SK-N-MC (cell line): ENCODE measurements around the gene TPD52L2.
A peak's percentile ranks its signal among the peaks of the same experiment; 100 is the strongest.
"Not testable (repeated sequence)": the region's sequence is repeated elsewhere in the genome, so short reads cannot be mapped to it uniquely, and the experiment has no call there.

Experiments used
- DNase-seq: peaks from one replicate; pipeline ENCODE4 v3.0.0-alpha.2; 2011; ENCODE audit warnings: low read depth, low spot score
- H3K27ac ChIP-seq: fragments of 200-600 bp; sonication (generic); 2 replicates; pipeline ENCODE4 v1.5.1; 2016; ENCODE audit warnings: mixed run types
- H3K36me3 ChIP-seq: fragments of 200-600 bp; sonication (generic); 2 replicates; pipeline ENCODE4 v1.6.1; 2017; ENCODE audit warnings: antibody characterized with exemption, low read length, mixed read lengths; ENCODE audit not compliant: insufficient read depth
- H3K4me3 ChIP-seq: fragments of 200-600 bp; sonication (generic); 2 replicates; pipeline ENCODE4 v1.5.1; 2016
- H3K9ac ChIP-seq: fragments of 200-600 bp; sonication (generic); 2 replicates; pipeline ENCODE4 v1.8.0; 2017; ENCODE audit warnings: mixed run types, mixed read lengths; ENCODE audit not compliant: insufficient read length
- H3K9me3 ChIP-seq: fragments of 200-600 bp; sonication (generic); 2 replicates; pipeline ENCODE4 v1.6.1; 2017; ENCODE audit warnings: low read depth, mild to moderate bottlenecking, antibody characterized with exemption, low read length, moderate library complexity, mixed read lengths
- EZH2 ChIP-seq: fragments of 200-600 bp; sonication (generic); IDR thresholded peaks from one replicate; pipeline ENCODE4 v1.6.1; 2017; ENCODE audit warnings: antibody characterized with exemption
- FOXP2 ChIP-seq: optimal IDR thresholded peaks from 2 replicates; pipeline ENCODE3; 2011; ENCODE audit warnings: mild to moderate bottlenecking, moderate library complexity; ENCODE audit not compliant: insufficient read depth; ENCODE audit errors: extremely low read length, control extremely low read depth
- POLR2AphosphoS5 ChIP-seq: IDR thresholded peaks from 2 replicates; pipeline ENCODE4 v1.6.1; 2012; ENCODE audit warnings: mild to moderate bottlenecking, low read depth, low read length, borderline replicate concordance

Gene TPD52L2

DNA sequence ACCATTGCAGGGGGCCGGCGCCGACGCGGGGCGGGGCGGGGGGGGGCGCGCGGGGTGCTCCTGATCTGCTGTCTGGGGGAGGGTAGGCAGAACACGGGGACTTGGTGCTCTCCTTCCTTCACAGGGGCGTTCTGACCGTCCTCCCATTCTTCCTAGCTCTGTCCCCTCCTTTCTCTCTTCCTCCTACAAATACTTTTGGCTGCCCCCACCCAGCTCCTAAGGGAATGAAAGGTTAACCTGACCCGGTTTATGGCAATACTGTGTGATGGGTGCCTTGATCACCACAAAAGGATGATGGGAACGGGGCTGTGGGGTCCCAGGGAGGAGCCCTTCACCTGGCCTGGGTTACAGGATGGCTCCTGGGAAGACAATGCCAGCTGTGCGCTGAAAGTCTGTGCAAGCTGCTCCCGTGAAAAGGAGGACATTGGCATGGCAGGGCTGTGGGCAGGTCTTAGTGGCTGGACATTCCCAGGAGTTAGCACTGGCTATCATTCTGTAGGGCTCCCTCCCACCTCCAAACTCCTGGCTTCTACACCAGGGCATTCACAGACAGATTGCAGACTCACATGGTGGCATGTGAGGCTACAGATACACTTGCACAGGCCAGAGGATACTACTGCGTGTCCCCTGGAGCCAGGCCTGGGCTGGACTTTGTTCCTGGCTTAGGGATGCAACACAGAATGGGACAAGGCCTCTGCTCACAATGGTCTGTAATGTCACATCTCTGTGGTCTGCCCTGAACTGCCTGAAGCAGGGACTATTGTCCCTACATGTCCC lies 1.9 kb upstream of the TPD52L2 start:
- H3K9ac ChIP-seq: no peak overlapping the region

DNA sequence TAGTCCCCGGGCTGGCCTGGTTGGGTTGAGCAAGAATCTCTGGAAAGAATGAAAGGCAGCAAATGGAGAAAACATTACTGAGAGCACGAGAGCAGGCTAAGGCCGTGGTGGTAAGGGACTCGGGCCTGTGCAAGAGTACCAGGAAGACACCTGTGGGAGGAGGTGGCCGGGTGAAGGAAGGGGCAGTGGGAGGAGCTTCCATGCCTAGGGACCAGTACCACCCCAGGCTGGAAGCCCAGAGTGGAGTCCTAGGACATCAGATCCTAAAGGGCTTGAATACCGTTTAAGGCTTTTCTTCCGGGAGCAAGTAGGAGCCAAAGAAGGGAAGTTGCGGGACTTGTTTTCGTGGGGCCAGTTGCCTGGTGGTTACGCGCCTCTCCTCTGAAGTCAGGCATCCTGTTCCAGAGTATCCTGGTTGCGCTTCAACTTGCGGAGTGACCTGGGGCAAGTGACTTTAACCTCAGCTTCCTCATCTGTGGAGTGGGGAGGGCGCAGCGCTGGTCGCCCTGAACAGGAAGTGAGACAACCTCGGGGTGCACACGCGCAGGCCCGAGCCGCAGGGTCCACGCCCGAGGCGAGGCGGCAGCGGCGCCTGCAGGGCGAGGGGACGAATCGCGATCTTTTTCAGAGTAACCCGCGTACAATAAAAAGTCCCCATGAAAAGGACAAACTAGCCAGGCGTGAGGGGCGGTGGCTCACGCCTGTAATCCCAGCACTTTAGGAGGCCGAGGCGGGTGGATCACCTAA lies 1.1 kb upstream of the TPD52L2 start:
- Histone ChIP-seq H3K4me3 (peak overlapping the region; percentile 98), H3K36me3 (peaks cover 3% of the 10 kb centered on the region; the same call in 1 of the 2 replicates), H3K27ac (no peak overlapping the region), H3K9me3 (no peaks in the 10 kb centered on the region), H3K9ac (peak overlapping the region; percentile 52)
- no peak for DNase-seq
- no peak for TF ChIP-seq FOXP2

More for the DNA sequence above, 1.9 kb upstream of the TPD52L2 start:
- TF ChIP-seq EZH2 (no peak), FOXP2 (no peak), POLR2AphosphoS5 (no peak)
- Histone ChIP-seq H3K27ac (no peak overlapping the region), H3K36me3 (no peaks in the 10 kb centered on the region; the same call in 1 of the 2 replicates), H3K4me3 (no peak overlapping the region), H3K9me3 (no peaks in the 10 kb centered on the region)
- no peak for DNase-seq

DNA sequence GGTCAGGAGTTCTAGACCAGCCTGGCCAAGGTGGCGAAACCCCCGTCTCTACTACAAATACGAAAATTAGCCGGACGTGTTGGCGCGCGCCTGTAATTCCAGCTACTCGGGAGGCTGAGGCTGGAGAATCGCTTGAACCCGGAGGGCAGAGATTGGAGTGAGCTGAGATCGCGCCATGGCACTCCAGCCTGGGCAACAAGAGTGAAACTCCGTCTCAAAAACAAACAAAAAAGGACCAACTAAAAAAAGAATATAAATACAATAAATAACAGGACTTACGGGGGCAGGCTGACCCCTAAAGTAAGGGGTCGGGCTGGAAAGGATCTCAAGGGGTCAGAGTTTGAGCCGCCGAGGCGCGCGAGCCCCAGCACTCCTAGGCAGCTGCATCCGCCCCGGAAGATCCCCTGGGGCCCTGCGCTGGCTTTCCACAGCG lies 509 bp upstream of the TPD52L2 start:
- no peak overlapping the region for H3K27ac ChIP-seq
- TF ChIP-seq POLR2AphosphoS5: no peak
- TF ChIP-seq EZH2: no peak
- no peak for TF ChIP-seq FOXP2
- DNase-seq: no peak
- H3K9ac ChIP-seq: peak overlapping the region; percentile 52
- peaks cover 9% of the 10 kb centered on the region; the same call in 1 of the 2 replicates for H3K36me3 ChIP-seq
- H3K9me3 ChIP-seq: no peaks in the 10 kb centered on the region
- peak overlapping the region; percentile 98 for H3K4me3 ChIP-seq

DNA sequence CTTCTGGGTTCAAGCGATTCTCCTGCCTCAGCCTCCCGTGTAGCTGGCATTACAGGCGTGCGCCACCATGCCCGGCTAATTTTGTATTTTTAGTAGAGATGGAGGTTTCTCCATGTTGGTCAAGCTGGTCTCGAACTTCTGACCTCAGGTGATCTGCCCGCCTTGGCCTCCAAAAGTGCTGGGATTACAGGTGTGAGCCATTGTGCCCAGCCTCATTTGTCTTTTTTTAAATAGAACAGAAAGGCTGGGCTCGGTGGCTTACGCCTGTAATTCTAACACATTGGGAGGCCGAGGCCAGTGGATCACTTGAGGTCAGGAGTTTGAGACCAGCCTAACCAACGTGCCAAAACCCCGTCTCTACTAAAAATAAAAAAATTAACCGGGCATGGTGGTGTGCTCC lies 2.0 kb downstream of the TPD52L2 start:
- not testable (repeated sequence) for DNase-seq, H3K9me3 ChIP-seq, H3K27ac ChIP-seq, H3K9ac ChIP-seq, H3K4me3 ChIP-seq
- H3K36me3 ChIP-seq: peaks cover 17% of the 10 kb centered on the region

DNA sequence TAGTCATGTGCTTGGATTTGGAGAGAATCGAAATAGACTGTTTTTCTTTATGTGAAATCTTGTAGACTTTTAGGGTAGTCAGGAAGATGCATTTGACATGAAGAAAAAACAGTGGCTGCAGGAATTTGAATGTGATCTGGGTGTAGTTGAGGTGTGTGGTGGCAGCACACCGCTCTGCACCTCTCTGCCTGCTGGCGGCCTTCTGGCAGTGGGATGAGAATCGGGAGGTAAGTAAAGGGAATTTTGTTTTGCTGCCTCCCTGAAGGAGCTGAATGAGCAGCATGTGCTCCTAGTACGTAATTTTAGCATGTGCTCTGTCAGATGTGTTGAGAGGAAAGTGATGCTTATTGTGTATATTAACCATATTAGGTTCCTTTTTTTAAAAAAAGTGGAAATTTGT lies 3.2 kb downstream of the TPD52L2 start:
- no peak for DNase-seq
- no peak overlapping the region for H3K4me3 ChIP-seq
- no peak overlapping the region for H3K9ac ChIP-seq
- H3K36me3 ChIP-seq: peaks cover 17% of the 10 kb centered on the region
- no peaks in the 10 kb centered on the region for H3K9me3 ChIP-seq
- no peak overlapping the region for H3K27ac ChIP-seq
- TF ChIP-seq POLR2AphosphoS5: no peak
- TF ChIP-seq FOXP2: no peak
- no peak for TF ChIP-seq EZH2

DNA sequence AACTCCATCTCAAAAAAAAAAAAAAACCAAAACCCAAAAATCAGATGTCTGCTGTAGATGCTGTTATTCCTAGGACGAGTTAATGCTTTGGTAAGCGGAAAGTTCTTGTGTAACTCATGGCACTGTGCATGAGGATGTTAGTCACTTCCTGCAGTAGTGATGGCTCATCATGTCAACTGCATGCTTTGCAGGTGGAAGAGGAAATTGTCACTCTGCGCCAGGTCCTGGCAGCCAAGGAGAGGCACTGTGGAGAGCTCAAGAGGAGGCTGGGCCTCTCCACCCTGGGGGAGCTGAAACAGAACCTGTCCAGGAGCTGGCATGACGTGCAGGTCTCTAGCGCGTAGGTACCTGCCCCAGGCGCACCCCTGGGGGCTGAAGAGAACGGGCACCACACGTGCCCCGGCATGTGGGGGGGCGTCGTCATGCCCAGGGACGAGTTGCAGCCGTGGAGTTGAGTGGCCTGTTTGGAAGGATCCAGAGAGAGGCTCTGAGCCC lies 8.5 kb downstream of the TPD52L2 start:
- Histone ChIP-seq H3K4me3 (no peak overlapping the region), H3K9me3 (no peaks in the 10 kb centered on the region), H3K36me3 (peaks cover 42% of the 10 kb centered on the region), H3K9ac (no peak overlapping the region), H3K27ac (no peak overlapping the region)
- no peak for TF ChIP-seq EZH2
- no peak for TF ChIP-seq POLR2AphosphoS5
- TF ChIP-seq FOXP2: no peak
- no peak for DNase-seq

DNA sequence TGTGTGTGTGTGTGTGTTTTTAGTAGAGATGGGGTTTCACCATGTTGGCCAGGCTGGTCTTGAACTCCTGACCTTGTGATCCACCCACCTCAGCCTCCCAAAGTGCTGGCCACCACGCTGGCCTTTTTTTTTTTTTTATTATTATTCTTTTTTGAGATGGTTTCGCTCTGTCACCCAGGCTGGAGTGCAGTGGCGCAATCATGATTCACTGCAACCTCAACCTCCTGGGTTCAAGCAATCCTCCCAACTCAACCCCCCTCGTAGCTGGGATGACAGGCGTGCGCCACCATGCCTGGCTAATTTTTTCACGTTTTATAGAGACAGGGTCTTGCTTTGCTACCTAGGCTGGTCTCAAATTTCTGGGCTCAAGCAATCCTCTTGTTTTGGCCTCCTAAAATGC lies 9.2 kb downstream of the TPD52L2 start:
- H3K9ac ChIP-seq, H3K4me3 ChIP-seq, H3K27ac ChIP-seq, H3K9me3 ChIP-seq, DNase-seq: not testable (repeated sequence)
- peaks cover 38% of the 10 kb centered on the region for H3K36me3 ChIP-seq

DNA sequence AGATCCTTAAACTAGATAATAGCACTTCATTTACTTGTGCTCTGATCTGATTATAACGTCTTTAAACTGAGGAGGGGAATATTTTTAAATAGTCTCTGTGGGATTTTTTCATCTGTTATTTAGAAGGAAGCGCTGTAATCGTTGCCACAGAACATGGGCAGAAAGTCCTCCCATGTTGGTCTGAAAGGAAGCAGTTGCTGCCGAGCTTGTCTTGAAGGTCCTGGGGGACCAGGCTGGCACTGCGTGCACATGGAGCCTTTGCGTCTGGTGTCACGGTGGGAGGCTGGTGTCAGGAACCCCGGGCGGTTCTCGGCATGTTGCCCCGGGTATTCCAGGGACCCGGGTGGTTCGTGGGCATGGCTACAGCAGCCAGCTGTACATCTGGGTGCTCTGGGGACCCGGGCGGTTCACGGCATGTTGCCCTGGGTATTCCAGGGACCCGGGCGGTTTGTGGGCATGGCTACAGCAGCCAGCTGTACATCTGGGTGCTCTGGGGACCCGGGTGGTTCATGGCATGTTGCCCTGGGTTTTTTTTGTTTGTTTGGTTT lies 11.5 kb downstream of the TPD52L2 start:
- Histone ChIP-seq H3K4me3 (no peak overlapping the region), H3K9me3 (no peaks in the 10 kb centered on the region), H3K9ac (no peak overlapping the region), H3K36me3 (peaks cover 28% of the 10 kb centered on the region; the same call in 1 of the 2 replicates), H3K27ac (no peak overlapping the region)
- no peak for TF ChIP-seq POLR2AphosphoS5
- no peak for DNase-seq
